HepG2 (cell line): ENCODE results near the gene TSPAN5. TPM values are rescaled to one million over a fixed set of nuclear protein-coding genes. Genes with fewer than 3 reads are reported as not detected.

Experiments
- HDAC1 ChIP-seq: sonication (generic); formaldehyde crosslinking; IDR thresholded peaks from 2 replicates; pipeline ENCODE4 v1.5.1; 2020; ENCODE audit warnings: mild to moderate bottlenecking, missing genetic modification reagents
- KDM6A ChIP-seq: IDR thresholded peaks from 2 replicates; pipeline ENCODE4 v1.6.1; 2016; ENCODE audit warnings: low read depth
- MAFK ChIP-seq, 2 experiments: IDR thresholded peaks in 1 of 2; conservative IDR thresholded peaks in 1 of 2; 2 replicates each; pipeline ENCODE4 v1.6.1; 2011; ENCODE audit warnings: improper control_type of control experiment in 2 of 2, low read length in 2 of 2
- PHF21A ChIP-seq: sonication (generic); formaldehyde crosslinking; IDR thresholded peaks from 2 replicates; pipeline ENCODE4 v1.5.0; 2020; ENCODE audit warnings: mild to moderate bottlenecking, missing genetic modification reagents
- RAD21 ChIP-seq: fragments of 450-650 bp; formaldehyde crosslinking; IDR thresholded peaks from 2 replicates; pipeline ENCODE4 v1.5.0; 2020; ENCODE audit warnings: mild to moderate bottlenecking
- SMAD3 ChIP-seq: sonication (generic); formaldehyde crosslinking; IDR thresholded peaks from 2 replicates; pipeline ENCODE4 v1.4.0; 2020; ENCODE audit warnings: missing genetic modification reagents
- SMC3 ChIP-seq: IDR thresholded peaks from 2 replicates; pipeline ENCODE4 v1.6.1; 2011; ENCODE audit warnings: low read length, improper control_type of control experiment
- ZFP36 ChIP-seq: fragments of 150-350 bp; IDR thresholded peaks from 2 replicates; pipeline ENCODE4 v1.6.1; 2018; ENCODE audit warnings: borderline replicate concordance, low read length, low read depth; ENCODE audit not compliant: partially characterized antibody
- ZNF205 ChIP-seq: IDR thresholded peaks from 2 replicates; pipeline ENCODE4 v1.6.1; 2018; ENCODE audit warnings: missing biosample characterization, missing genetic modification reagents
- ZNF562 ChIP-seq: sonication (generic); formaldehyde crosslinking; IDR thresholded peaks from 2 replicates; pipeline ENCODE4 v1.8.0; 2022; ENCODE audit warnings: missing genetic modification reagents, borderline replicate concordance
- polyA plus RNA-seq, 8 experiments: library from polyadenylated mRNA; depleted of rRNA in 3 of 8; stranded (reverse) in 7 of 8; unstranded in 1 of 8; fragments of >200 nt; fragmentation: Illumina TruSeq in 4 of 8; extraction: Trizol in 4 of 8; gene quantifications; 2 replicates each; pipeline versions ENCODE4 v1.2.1 to v1.2.3, GENCODE V29; 2011 to 2016; ENCODE audit warnings: low read depth in 4 of 8, missing spikeins in 1 of 8, mixed read lengths in 1 of 8; ENCODE audit not compliant: insufficient read depth in 1 of 8
- total RNA-seq, 5 experiments: library from RNA; depleted of rRNA; stranded (reverse); fragments of >200 nt; fragmentation: Illumina TruSeq; extraction: Trizol; gene quantifications; 2 replicates each; pipeline ENCODE4 v1.2.3, GENCODE V29; 2016; ENCODE audit warnings: low read depth in 1 of 5
- TF ChIP-seq, protein P1 (sequence below): sonication (generic); formaldehyde crosslinking; conservative IDR thresholded peaks from 2 replicates; pipeline ENCODE4 v1.8.0; 2022; ENCODE audit warnings: mild to moderate bottlenecking, moderate library complexity, missing genetic modification reagents
- TF ChIP-seq, protein P2 (sequence below): sonication (generic); formaldehyde crosslinking; IDR thresholded peaks from 2 replicates; pipeline ENCODE4 v1.5.1; 2020; ENCODE audit warnings: mild to moderate bottlenecking, missing genetic modification reagents, borderline replicate concordance
- TF ChIP-seq, protein P3 (sequence below), 2 experiments: sonication (generic) in 1 of 2; formaldehyde crosslinking in 1 of 2; IDR thresholded peaks; 2 replicates each; pipeline versions ENCODE4 v1.6.1 to v1.9.0; 2014 to 2022; ENCODE audit warnings: antibody characterized with exemption in 1 of 2, borderline replicate concordance in 1 of 2, inconsistent platforms in 1 of 2, low read depth in 1 of 2, missing genetic modification reagents in 1 of 2
- TF ChIP-seq, protein P4 (sequence below): sonication (generic); formaldehyde crosslinking; IDR thresholded peaks from 2 replicates; pipeline ENCODE4 v1.5.1; 2020; ENCODE audit warnings: mild to moderate bottlenecking, moderate library complexity, missing genetic modification reagents

TSPAN5 gene
- total and polyA plus RNA-seq, 2 of the 13 experiments (the other 11 are each of a cell fraction or from before 2014, with no cell fraction given), result 0.20 to 0.53 TPM

DNA sequence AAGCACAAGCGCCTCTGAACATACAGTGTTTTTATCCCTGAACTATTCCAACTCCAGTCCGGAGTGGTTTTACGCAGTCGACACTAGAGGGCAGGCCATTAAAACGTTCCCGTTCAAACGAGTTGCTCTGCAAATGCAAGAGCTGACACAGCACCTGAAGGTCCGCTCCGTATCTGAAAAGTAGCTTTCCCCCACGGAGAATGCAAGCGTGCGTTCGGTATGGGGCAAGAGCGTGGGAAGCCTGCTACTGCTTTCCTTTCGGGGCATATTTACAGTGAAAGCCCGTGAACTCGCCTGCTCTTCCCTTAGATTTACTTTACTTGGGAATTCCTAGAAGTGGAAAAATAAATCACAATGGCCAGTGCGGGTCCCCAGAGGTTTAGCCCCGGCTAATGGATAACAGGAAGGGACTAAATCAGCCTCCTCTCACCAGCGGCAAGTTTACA lies 190.8 kb downstream of the TSPAN5 start (continued):
- TF ChIP-seq, protein P1, sequence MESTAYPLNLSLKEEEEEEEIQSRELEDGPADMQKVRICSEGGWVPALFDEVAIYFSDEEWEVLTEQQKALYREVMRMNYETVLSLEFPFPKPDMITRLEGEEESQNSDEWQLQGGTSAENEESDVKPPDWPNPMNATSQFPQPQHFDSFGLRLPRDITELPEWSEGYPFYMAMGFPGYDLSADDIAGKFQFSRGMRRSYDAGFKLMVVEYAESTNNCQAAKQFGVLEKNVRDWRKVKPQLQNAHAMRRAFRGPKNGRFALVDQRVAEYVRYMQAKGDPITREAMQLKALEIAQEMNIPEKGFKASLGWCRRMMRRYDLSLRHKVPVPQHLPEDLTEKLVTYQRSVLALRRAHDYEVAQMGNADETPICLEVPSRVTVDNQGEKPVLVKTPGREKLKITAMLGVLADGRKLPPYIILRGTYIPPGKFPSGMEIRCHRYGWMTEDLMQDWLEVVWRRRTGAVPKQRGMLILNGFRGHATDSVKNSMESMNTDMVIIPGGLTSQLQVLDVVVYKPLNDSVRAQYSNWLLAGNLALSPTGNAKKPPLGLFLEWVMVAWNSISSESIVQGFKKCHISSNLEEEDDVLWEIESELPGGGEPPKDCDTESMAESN (CRISPR knock-in tag), result 0 out of 2 replicates have a peak, but pooled peaks have one; percentile 45
- TF ChIP-seq, protein P2, sequence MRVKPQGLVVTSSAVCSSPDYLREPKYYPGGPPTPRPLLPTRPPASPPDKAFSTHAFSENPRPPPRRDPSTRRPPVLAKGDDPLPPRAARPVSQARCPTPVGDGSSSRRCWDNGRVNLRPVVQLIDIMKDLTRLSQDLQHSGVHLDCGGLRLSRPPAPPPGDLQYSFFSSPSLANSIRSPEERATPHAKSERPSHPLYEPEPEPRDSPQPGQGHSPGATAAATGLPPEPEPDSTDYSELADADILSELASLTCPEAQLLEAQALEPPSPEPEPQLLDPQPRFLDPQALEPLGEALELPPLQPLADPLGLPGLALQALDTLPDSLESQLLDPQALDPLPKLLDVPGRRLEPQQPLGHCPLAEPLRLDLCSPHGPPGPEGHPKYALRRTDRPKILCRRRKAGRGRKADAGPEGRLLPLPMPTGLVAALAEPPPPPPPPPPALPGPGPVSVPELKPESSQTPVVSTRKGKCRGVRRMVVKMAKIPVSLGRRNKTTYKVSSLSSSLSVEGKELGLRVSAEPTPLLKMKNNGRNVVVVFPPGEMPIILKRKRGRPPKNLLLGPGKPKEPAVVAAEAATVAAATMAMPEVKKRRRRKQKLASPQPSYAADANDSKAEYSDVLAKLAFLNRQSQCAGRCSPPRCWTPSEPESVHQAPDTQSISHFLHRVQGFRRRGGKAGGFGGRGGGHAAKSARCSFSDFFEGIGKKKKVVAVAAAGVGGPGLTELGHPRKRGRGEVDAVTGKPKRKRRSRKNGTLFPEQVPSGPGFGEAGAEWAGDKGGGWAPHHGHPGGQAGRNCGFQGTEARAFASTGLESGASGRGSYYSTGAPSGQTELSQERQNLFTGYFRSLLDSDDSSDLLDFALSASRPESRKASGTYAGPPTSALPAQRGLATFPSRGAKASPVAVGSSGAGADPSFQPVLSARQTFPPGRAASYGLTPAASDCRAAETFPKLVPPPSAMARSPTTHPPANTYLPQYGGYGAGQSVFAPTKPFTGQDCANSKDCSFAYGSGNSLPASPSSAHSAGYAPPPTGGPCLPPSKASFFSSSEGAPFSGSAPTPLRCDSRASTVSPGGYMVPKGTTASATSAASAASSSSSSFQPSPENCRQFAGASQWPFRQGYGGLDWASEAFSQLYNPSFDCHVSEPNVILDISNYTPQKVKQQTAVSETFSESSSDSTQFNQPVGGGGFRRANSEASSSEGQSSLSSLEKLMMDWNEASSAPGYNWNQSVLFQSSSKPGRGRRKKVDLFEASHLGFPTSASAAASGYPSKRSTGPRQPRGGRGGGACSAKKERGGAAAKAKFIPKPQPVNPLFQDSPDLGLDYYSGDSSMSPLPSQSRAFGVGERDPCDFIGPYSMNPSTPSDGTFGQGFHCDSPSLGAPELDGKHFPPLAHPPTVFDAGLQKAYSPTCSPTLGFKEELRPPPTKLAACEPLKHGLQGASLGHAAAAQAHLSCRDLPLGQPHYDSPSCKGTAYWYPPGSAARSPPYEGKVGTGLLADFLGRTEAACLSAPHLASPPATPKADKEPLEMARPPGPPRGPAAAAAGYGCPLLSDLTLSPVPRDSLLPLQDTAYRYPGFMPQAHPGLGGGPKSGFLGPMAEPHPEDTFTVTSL (CRISPR knock-in tag), result peak; percentile 31; the same call in 1 of the 2 replicates
- TF ChIP-seq, protein P3, sequence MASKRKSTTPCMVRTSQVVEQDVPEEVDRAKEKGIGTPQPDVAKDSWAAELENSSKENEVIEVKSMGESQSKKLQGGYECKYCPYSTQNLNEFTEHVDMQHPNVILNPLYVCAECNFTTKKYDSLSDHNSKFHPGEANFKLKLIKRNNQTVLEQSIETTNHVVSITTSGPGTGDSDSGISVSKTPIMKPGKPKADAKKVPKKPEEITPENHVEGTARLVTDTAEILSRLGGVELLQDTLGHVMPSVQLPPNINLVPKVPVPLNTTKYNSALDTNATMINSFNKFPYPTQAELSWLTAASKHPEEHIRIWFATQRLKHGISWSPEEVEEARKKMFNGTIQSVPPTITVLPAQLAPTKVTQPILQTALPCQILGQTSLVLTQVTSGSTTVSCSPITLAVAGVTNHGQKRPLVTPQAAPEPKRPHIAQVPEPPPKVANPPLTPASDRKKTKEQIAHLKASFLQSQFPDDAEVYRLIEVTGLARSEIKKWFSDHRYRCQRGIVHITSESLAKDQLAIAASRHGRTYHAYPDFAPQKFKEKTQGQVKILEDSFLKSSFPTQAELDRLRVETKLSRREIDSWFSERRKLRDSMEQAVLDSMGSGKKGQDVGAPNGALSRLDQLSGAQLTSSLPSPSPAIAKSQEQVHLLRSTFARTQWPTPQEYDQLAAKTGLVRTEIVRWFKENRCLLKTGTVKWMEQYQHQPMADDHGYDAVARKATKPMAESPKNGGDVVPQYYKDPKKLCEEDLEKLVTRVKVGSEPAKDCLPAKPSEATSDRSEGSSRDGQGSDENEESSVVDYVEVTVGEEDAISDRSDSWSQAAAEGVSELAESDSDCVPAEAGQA (IDR thresholded peaks at IDR 0.05; ENCODE audit: low read depth), result no peak
- TF ChIP-seq, protein P3 (CRISPR knock-in tag; IDR thresholded peaks at IDR 0.05; ENCODE audit: borderline replicate concordance), result no peak
- peak; percentile 77 to 86 for TF ChIP-seq MAFK (conservative IDR thresholded peaks at IDR 0.05 in 1 of 2, IDR thresholded peaks at IDR 0.05 in 1 of 2; ENCODE audit: low read length in 2 of 2)
- no peak for TF ChIP-seq PHF21A (CRISPR knock-in tag)
- TF ChIP-seq ZNF562 (CRISPR knock-in tag), result no peak
- TF ChIP-seq HDAC1 (CRISPR knock-in tag), result no peak
- peak; percentile 84 for TF ChIP-seq SMC3
- 0 out of 2 replicates have a peak, but pooled peaks have one; percentile 30 for TF ChIP-seq SMAD3
- TF ChIP-seq KDM6A (CRISPR knock-in tag), result no peak
- TF ChIP-seq ZNF205 (CRISPR knock-in tag), result peak; percentile 86
- TF ChIP-seq, protein P4, sequence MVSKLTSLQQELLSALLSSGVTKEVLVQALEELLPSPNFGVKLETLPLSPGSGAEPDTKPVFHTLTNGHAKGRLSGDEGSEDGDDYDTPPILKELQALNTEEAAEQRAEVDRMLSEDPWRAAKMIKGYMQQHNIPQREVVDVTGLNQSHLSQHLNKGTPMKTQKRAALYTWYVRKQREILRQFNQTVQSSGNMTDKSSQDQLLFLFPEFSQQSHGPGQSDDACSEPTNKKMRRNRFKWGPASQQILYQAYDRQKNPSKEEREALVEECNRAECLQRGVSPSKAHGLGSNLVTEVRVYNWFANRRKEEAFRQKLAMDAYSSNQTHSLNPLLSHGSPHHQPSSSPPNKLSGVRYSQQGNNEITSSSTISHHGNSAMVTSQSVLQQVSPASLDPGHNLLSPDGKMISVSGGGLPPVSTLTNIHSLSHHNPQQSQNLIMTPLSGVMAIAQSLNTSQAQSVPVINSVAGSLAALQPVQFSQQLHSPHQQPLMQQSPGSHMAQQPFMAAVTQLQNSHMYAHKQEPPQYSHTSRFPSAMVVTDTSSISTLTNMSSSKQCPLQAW (CRISPR knock-in tag), result peak; percentile 55; the same call in 1 of the 2 replicates
- TF ChIP-seq RAD21 (CRISPR knock-in tag), result peak; percentile 68
- TF ChIP-seq ZFP36, result peak; percentile 60
